Astrocyte (in vitro differentiated cells and primary cell): ENCODE measurements around the gene NBL1. TPM values are rescaled to one million over a fixed set of nuclear protein-coding genes. Genes with fewer than 3 reads are reported as not detected.

Experiments used
- DNase-seq: peaks from one replicate; pipeline ENCODE4 v3.0.0-alpha.2; 2010; ENCODE audit warnings: low read depth
- FAIRE-seq: peaks from 2 replicates; lab custom pipeline; 2011; peaks lifted over from hg19 to GRCh38; lab: Jason Lieb, UNC
- H2AFZ ChIP-seq: 2 replicates; pipeline ENCODE4 v1.6.0; 2012; ENCODE audit warnings: low read depth, low read length, inconsistent platforms
- H3K27ac ChIP-seq: 2 replicates; pipeline ENCODE4 v1.5.1; 2011; ENCODE audit warnings: low read depth, low read length, inconsistent platforms
- H3K27me3 ChIP-seq: 2 replicates; pipeline ENCODE4 v1.6.0; 2011; ENCODE audit warnings: low read length, inconsistent platforms; ENCODE audit not compliant: insufficient read depth
- H3K36me3 ChIP-seq: 2 replicates; pipeline ENCODE4 v1.5.1; 2011; ENCODE audit warnings: low read length, inconsistent platforms; ENCODE audit not compliant: insufficient read depth
- H3K4me1 ChIP-seq: 2 replicates; pipeline ENCODE4 v1.5.1; 2011; ENCODE audit warnings: low read length, inconsistent platforms; ENCODE audit not compliant: insufficient read depth
- H3K4me2 ChIP-seq: 2 replicates; pipeline ENCODE4 v1.6.0; 2012; ENCODE audit warnings: low read length, inconsistent platforms
- H3K4me3 ChIP-seq: 2 replicates; pipeline ENCODE4 v1.5.1; 2011; ENCODE audit warnings: low read depth, mild to moderate bottlenecking, low read length, inconsistent platforms; ENCODE audit not compliant: insufficient read depth
- H3K79me2 ChIP-seq: 2 replicates; pipeline ENCODE4 v1.6.0; 2012; ENCODE audit warnings: mild to moderate bottlenecking, low read length, inconsistent platforms; ENCODE audit not compliant: insufficient read depth
- H3K9ac ChIP-seq: 2 replicates; pipeline ENCODE4 v1.6.0; 2012; ENCODE audit warnings: mild to moderate bottlenecking, low read length, inconsistent platforms
- H3K9me3 ChIP-seq: 2 replicates; pipeline ENCODE4 v1.5.1; 2012; ENCODE audit warnings: low read depth, mild to moderate bottlenecking, low read length, inconsistent platforms; ENCODE audit not compliant: insufficient read depth
- H4K20me1 ChIP-seq: 2 replicates; pipeline ENCODE4 v1.6.0; 2012; ENCODE audit warnings: low read length, inconsistent platforms; ENCODE audit not compliant: insufficient read depth
- H3K27ac Mint-ChIP-seq: one replicate; pipeline ENCODE4 v1.8.0; 2021; ENCODE audit warnings: mild to moderate bottlenecking, mixed read lengths; ENCODE audit not compliant: unreplicated experiment
- H3K27me3 Mint-ChIP-seq: one replicate; pipeline ENCODE4 v1.8.0; 2021; ENCODE audit warnings: low read depth, mixed read lengths; ENCODE audit not compliant: unreplicated experiment
- H3K36me3 Mint-ChIP-seq: one replicate; pipeline ENCODE4 v1.8.0; 2021; ENCODE audit warnings: low read depth, mixed read lengths; ENCODE audit not compliant: unreplicated experiment
- H3K4me1 Mint-ChIP-seq: one replicate; pipeline ENCODE4 v1.8.0; 2021; ENCODE audit warnings: low read depth, mixed read lengths; ENCODE audit not compliant: unreplicated experiment
- H3K4me3 Mint-ChIP-seq: one replicate; pipeline ENCODE4 v1.8.0; 2021; ENCODE audit warnings: mild to moderate bottlenecking, moderate library complexity, mixed read lengths; ENCODE audit not compliant: unreplicated experiment
- H3K9me3 Mint-ChIP-seq: one replicate; pipeline ENCODE4 v1.8.0; 2021; ENCODE audit warnings: mild to moderate bottlenecking, mixed read lengths; ENCODE audit not compliant: unreplicated experiment
- EZH2 ChIP-seq: IDR thresholded peaks from 2 replicates; pipeline ENCODE4 v1.6.1; 2012; ENCODE audit warnings: mild to moderate bottlenecking, low read length, inconsistent platforms; ENCODE audit not compliant: insufficient read depth
- total RNA-seq: library from RNA; stranded (reverse); gene quantifications from 2 replicates; pipeline ENCODE4 v1.2.1, GENCODE V29; 2021
- TF ChIP-seq, protein P1 (sequence below): IDR thresholded peaks from 2 replicates; pipeline ENCODE4 v1.5.1; 2011; ENCODE audit warnings: low read depth, mild to moderate bottlenecking, inconsistent platforms, low read length, moderate library complexity; ENCODE audit not compliant: insufficient read depth

The NBL1 gene
- total RNA-seq, 1 donor from 2014 or later: 58.3 TPM

DNA sequence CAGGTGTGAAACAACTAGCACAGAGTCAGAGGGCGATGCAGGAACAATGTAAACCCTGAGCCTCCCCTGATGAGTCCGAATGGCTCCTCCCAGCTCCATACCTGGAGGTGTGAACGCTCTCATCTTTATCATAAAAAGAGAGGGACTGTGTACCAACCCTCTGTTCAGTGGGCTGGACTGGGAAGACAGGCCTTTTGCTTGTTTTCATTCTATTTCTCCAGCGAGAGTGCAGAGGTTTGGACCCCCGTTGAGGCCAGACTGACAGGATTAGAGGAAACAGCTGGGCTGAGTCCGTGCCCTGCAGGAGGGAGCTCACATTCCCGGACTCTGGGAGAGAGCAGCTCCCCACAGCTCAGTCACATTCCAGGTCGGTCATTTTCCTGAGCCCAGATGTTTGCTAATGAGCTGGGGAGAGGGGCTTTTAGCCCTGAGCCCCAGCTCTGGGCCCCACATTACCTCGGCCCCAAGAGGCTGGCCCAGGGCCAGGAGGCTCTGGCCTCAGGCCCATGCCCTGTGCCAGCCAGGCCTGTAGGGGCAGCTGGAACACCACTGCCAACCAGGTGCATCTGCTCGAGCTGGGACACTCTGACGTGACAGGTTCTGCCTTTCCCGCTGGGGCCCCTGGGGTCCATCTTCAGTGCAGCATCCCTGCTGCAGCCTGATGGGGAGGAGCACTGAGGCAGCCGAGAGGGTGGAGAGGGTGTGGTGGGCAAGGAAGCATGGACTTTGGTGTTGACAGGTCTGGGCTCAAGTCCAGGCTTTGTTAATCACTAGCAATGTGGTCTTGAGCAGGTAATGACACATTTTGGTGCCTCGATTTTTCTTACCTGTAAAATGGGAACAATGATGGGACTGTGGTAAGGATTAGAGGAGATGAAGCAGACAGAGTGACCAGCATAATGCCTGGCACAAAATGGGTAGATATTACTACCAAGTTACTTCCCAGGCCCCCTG is 3.5 kb upstream of the NBL1 start:
- Mint-ChIP-seq H3K36me3 (no peaks in the 10 kb centered on the region), H3K27ac (no peak overlapping the region), H3K4me1 (peaks cover 11% of the 10 kb centered on the region), H3K27me3 (peaks cover 10% of the 10 kb centered on the region), H3K9me3 (no peaks in the 10 kb centered on the region), H3K4me3 (no peak overlapping the region)
- Histone ChIP-seq H3K27me3 (no peaks in the 10 kb centered on the region), H3K9ac (no peak overlapping the region), H2AFZ (no peak overlapping the region), H3K4me2 (peak overlapping the region; percentile 31), H4K20me1 (peaks cover 9% of the 10 kb centered on the region), H3K79me2 (peaks cover 11% of the 10 kb centered on the region), H3K4me1 (peaks cover 31% of the 10 kb centered on the region), H3K36me3 (no peaks in the 10 kb centered on the region), H3K4me3 (no peak overlapping the region), H3K27ac (no peak overlapping the region), H3K9me3 (no peaks in the 10 kb centered on the region)
- TF ChIP-seq EZH2: no peak
- TF ChIP-seq, protein P1, sequence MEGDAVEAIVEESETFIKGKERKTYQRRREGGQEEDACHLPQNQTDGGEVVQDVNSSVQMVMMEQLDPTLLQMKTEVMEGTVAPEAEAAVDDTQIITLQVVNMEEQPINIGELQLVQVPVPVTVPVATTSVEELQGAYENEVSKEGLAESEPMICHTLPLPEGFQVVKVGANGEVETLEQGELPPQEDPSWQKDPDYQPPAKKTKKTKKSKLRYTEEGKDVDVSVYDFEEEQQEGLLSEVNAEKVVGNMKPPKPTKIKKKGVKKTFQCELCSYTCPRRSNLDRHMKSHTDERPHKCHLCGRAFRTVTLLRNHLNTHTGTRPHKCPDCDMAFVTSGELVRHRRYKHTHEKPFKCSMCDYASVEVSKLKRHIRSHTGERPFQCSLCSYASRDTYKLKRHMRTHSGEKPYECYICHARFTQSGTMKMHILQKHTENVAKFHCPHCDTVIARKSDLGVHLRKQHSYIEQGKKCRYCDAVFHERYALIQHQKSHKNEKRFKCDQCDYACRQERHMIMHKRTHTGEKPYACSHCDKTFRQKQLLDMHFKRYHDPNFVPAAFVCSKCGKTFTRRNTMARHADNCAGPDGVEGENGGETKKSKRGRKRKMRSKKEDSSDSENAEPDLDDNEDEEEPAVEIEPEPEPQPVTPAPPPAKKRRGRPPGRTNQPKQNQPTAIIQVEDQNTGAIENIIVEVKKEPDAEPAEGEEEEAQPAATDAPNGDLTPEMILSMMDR: no peak
- DNase-seq (no peak), FAIRE-seq (no peak)

DNA sequence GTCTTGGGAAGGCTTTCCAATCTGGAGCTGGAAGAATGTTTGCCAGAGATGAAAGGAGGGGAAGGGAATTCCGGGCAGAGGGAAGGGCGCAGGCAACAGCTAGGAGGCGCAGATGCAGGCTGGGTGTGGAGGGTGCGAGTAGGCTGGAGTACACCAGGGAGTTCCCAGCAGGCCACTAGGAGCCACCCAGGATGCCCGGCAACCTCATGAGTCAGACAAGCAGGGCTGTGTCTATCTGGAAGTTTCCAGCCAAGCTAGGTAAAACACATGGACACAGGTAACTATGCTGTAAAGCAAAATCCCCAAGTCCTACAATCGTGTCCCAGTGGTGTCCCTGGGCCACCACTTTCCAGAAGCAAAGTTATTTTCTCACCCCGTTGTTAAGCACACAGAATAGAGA is 990 bp upstream of the NBL1 start:
- H2AFZ ChIP-seq: no peak overlapping the region
- H3K4me3 ChIP-seq: peak overlapping the region; percentile 52
- peak overlapping the region; percentile 100 for H3K4me2 ChIP-seq
- Mint-ChIP-seq H3K27me3 (peaks cover 10% of the 10 kb centered on the region), H3K36me3 (peaks cover 2% of the 10 kb centered on the region), H3K9me3 (no peaks in the 10 kb centered on the region), H3K4me3 (peak overlapping the region; percentile 82), H3K4me1 (peaks cover 17% of the 10 kb centered on the region), H3K27ac (peak overlapping the region; percentile 89)
- H3K27me3 ChIP-seq: no peaks in the 10 kb centered on the region
- DNase-seq (no peak), FAIRE-seq (no peak)
- H3K27ac ChIP-seq: no peak overlapping the region
- H3K9ac ChIP-seq: no peak overlapping the region
- TF ChIP-seq, protein P1: no peak
- TF ChIP-seq EZH2: no peak
- H3K79me2 ChIP-seq: peaks cover 36% of the 10 kb centered on the region
- H3K4me1 ChIP-seq: peaks cover 38% of the 10 kb centered on the region
- peaks cover 34% of the 10 kb centered on the region for H4K20me1 ChIP-seq
- H3K9me3 ChIP-seq: no peaks in the 10 kb centered on the region
- H3K36me3 ChIP-seq: no peaks in the 10 kb centered on the region

DNA sequence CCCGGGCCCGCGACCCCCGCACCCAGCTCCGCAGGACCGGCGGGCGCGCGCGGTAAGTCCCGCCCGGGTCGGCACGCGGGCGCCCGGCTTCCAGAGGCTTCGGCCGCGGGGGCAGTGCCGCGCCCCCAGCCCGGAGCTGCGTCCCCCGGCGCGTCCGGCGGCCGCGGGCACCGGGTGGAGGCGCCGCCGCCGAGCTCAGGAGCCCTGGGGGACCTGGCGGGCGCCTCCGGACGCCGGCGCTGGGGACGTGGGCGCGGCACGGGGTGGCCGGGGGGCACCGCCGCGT is 227 bp downstream of the NBL1 start:
- Histone ChIP-seq H3K27ac (no peak overlapping the region), H3K9ac (peak overlapping the region; percentile 92), H3K27me3 (no peaks in the 10 kb centered on the region), H4K20me1 (peaks cover 44% of the 10 kb centered on the region), H2AFZ (peak overlapping the region; percentile 79), H3K4me1 (peaks cover 38% of the 10 kb centered on the region), H3K9me3 (no peaks in the 10 kb centered on the region), H3K36me3 (no peaks in the 10 kb centered on the region), H3K4me3 (peak overlapping the region; percentile 78), H3K79me2 (peaks cover 46% of the 10 kb centered on the region), H3K4me2 (peak overlapping the region; percentile 100)
- no peaks in the 10 kb centered on the region for H3K9me3 Mint-ChIP-seq
- FAIRE-seq (no peak), DNase-seq (no peak)
- H3K36me3 Mint-ChIP-seq: peaks cover 2% of the 10 kb centered on the region
- peaks cover 17% of the 10 kb centered on the region for H3K4me1 Mint-ChIP-seq
- no peak overlapping the region for H3K27ac Mint-ChIP-seq
- peaks cover 10% of the 10 kb centered on the region for H3K27me3 Mint-ChIP-seq
- TF ChIP-seq, protein P1: no peak
- no peak for TF ChIP-seq EZH2
- H3K4me3 Mint-ChIP-seq: peak overlapping the region; percentile 98
